Liver (tissue), 9 donors: ENCODE measurements around the gene LRRC47. TPM values are rescaled to one million over a fixed set of nuclear protein-coding genes. Genes with fewer than 3 reads are reported as not detected.
A peak's percentile ranks its signal among the peaks of the same experiment; 100 is the strongest.

ENCODE experiments used
- DNase-seq: peaks from one replicate; pipeline ENCODE4 v3.0.0-alpha.2; 2017; ENCODE audit warnings: low spot score
- H3K27ac ChIP-seq, 2 donors: one replicate each; pipeline ENCODE4 v1.7.0; 2013; ENCODE audit warnings: inconsistent platforms in 2 of 2, low read length in 2 of 2, control low read depth in 1 of 2, low read depth in 1 of 2, mild to moderate bottlenecking in 1 of 2
- H3K27me3 ChIP-seq, 4 donors: one replicate each; pipeline versions ENCODE4 v1.6.1 to v1.7.0; 2013; ENCODE audit warnings: low read length in 3 of 4, inconsistent platforms in 1 of 4, mild to moderate bottlenecking in 1 of 4, moderate library complexity in 1 of 4; ENCODE audit not compliant: control insufficient read depth in 4 of 4, insufficient read depth in 4 of 4
- H3K36me3 ChIP-seq, 4 donors: one replicate each; pipeline versions ENCODE4 v1.6.1 to v1.7.0; 2013; ENCODE audit warnings: low read length in 3 of 4, mild to moderate bottlenecking in 3 of 4, low read depth in 1 of 4, moderate library complexity in 1 of 4; ENCODE audit not compliant: control insufficient read depth in 4 of 4, insufficient read depth in 3 of 4
- H3K4me1 ChIP-seq, 4 donors: one replicate each; pipeline versions ENCODE4 v1.6.1 to v1.7.0; 2013; ENCODE audit warnings: low read length in 3 of 4, mild to moderate bottlenecking in 3 of 4, moderate library complexity in 1 of 4; ENCODE audit not compliant: control insufficient read depth in 4 of 4, insufficient read depth in 4 of 4
- H3K4me3 ChIP-seq, 3 donors: one replicate each; pipeline versions ENCODE4 v1.6.1 to v1.7.0; 2013; ENCODE audit warnings: low read length in 3 of 3, control low read depth in 1 of 3, low read depth in 1 of 3, mild to moderate bottlenecking in 1 of 3
- H3K9ac ChIP-seq, 2 donors: one replicate each; pipeline ENCODE4 v1.7.0; 2013; ENCODE audit warnings: low read length in 2 of 2, mild to moderate bottlenecking in 2 of 2, moderate library complexity in 2 of 2, control low read depth in 1 of 2, low read depth in 1 of 2
- H3K9me3 ChIP-seq, 4 donors: one replicate each; pipeline versions ENCODE4 v1.6.1 to v1.7.0; 2013; ENCODE audit warnings: low read length in 3 of 4; ENCODE audit not compliant: control insufficient read depth in 4 of 4
- EGR1 ChIP-seq, 2 donors: IDR thresholded peaks; 2 replicates each; pipeline ENCODE4 v1.6.1; 2016 to 2018; ENCODE audit warnings: antibody characterized with exemption in 2 of 2, low read depth in 2 of 2
- FOXA1 ChIP-seq: IDR thresholded peaks from 2 replicates; pipeline ENCODE4 v1.6.1; 2016; ENCODE audit warnings: antibody characterized with exemption
- FOXA2 ChIP-seq: IDR thresholded peaks from 2 replicates; pipeline ENCODE4 v1.6.1; 2016; ENCODE audit warnings: antibody characterized with exemption
- GABPA ChIP-seq, 2 donors: IDR thresholded peaks in 1 of 2; conservative IDR thresholded peaks in 1 of 2; 2 replicates each; pipeline ENCODE4 v1.6.1; 2016; ENCODE audit warnings: antibody characterized with exemption in 2 of 2, mild to moderate bottlenecking in 1 of 2, moderate library complexity in 1 of 2
- HNF4A ChIP-seq, 2 donors: conservative IDR thresholded peaks; 2 replicates each; pipeline ENCODE4 v1.6.1; 2016; ENCODE audit warnings: antibody characterized with exemption in 2 of 2, mild to moderate bottlenecking in 2 of 2
- HNF4G ChIP-seq: IDR thresholded peaks from 2 replicates; pipeline ENCODE4 v1.6.1; 2016; ENCODE audit warnings: antibody characterized with exemption
- JUND ChIP-seq, 2 donors: IDR thresholded peaks; 2 replicates each; pipeline ENCODE4 v1.6.1; 2016; ENCODE audit warnings: antibody characterized with exemption in 2 of 2
- NR2F2 ChIP-seq: IDR thresholded peaks from 2 replicates; pipeline ENCODE4 v1.6.1; 2016; ENCODE audit warnings: antibody characterized with exemption
- RAD21 ChIP-seq, 2 donors: IDR thresholded peaks; 2 replicates each; pipeline ENCODE4 v1.6.1; 2016; ENCODE audit warnings: antibody characterized with exemption in 2 of 2, mild to moderate bottlenecking in 2 of 2
- RXRA ChIP-seq, 2 donors: IDR thresholded peaks; 2 replicates each; pipeline ENCODE4 v1.6.1; 2017 to 2018; ENCODE audit warnings: antibody characterized with exemption in 2 of 2, mild to moderate bottlenecking in 1 of 2
- TAF1 ChIP-seq: conservative IDR thresholded peaks from 2 replicates; pipeline ENCODE4 v1.6.1; 2016; ENCODE audit warnings: antibody characterized with exemption, mild to moderate bottlenecking
- YY1 ChIP-seq: IDR thresholded peaks from 2 replicates; pipeline ENCODE4 v1.6.1; 2016; ENCODE audit warnings: antibody characterized with exemption, mild to moderate bottlenecking
- WGBS: extraction: QIAGEN DNeasy Blood & Tissue Kit; methylation state at CpG from one replicate; pipeline ENCODE4 v1.1.7; 2013; 5-methylcytosine and 5-hydroxymethylcytosine counted together
- polyA plus RNA-seq, 2 donors: library from polyadenylated mRNA; stranded (reverse) in 1 of 2; unstranded in 1 of 2; fragments of 200-250 nt in 1 of 2; fragments of >200 nt in 1 of 2; fragmentation: Nextera tagmentation in 1 of 2; extraction: Ambion mirVana in 1 of 2; gene quantifications; one replicate each; pipeline versions ENCODE4 v1.2.1 to v1.2.3, GENCODE V29; 2013 to 2015
- total RNA-seq, 2 donors: library from RNA; depleted of rRNA; stranded (reverse); fragments of >200 nt; gene quantifications; one replicate each; pipeline ENCODE4 v1.2.3, GENCODE V29; 2014
- TF ChIP-seq, protein P1 (sequence below): IDR thresholded peaks from 2 replicates; pipeline ENCODE4 v1.6.1; 2016; ENCODE audit warnings: antibody characterized with exemption
- TF ChIP-seq, protein P2 (sequence below): IDR thresholded peaks from 2 replicates; pipeline ENCODE4 v1.6.1; 2016; ENCODE audit warnings: antibody characterized with exemption
- TF ChIP-seq, protein P3 (sequence below): fragments of 150-350 bp; IDR thresholded peaks from 2 replicates; pipeline ENCODE4 v1.5.1; 2017; ENCODE audit warnings: improper control_type of control experiment, low read depth, low read length; ENCODE audit not compliant: missing input control
- TF ChIP-seq, protein P4 (sequence below): IDR thresholded peaks from 2 replicates; pipeline ENCODE4 v1.6.1; 2016; ENCODE audit warnings: antibody characterized with exemption
- TF ChIP-seq, protein P5 (sequence below): IDR thresholded peaks from 2 replicates; pipeline ENCODE4 v1.6.1; 2016; ENCODE audit warnings: antibody characterized with exemption, mild to moderate bottlenecking
- donor health status: healthy.
- donor health status: healthy.
- donor health status: healthy.
- donor health status: healthy.
- donor health status: healthy.

The LRRC47 gene
- total and polyA plus RNA-seq, 4 donors = 8.7 to 23.8 (median 15.4) TPM

DNA sequence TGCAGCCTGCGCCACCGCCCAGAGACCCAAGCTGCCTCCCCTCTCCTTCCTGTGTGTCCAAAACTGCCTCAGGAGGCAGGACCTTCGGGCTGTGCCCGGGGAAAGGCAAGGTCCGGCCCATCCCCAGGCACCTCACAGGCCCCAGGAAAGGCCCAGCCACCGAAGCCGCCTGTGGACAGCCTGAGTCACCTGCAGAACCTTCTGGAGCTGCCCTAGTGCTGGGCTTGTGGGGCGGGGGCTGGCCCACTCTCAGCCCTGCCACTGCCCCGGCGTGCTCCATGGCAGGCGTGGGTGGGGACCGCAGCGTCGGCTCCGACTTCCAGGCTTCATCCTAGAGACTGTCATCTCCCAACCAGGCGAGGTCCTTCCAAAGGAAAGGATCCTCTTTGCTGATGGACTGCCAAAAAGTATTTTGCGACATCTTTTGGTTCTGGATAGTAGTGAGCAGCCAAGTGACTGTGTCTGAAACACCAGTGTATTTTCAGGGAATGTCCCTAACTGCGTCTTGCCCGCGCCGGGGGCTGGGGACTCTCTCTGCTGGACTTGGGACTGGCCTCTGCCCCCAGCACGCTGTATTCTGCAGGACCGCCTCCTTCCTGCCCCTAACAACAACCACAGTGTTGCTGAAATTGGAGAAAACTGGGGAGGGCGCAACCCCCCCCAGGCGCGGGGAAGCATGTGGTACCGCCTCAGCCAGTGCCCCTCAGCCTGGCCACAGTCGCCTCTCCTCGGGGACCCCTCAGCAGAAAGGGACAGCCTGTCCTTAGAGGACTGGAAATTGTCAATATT lies 63.0 kb downstream of the LRRC47 start:
- WGBS = 60% methylated on average over 29 of the region's 29 CpGs
- no peak for DNase-seq
- peaks cover 1 to 22% (median 7%) of the 10 kb centered on the region in 4 donors for H3K36me3 ChIP-seq
- H3K9me3 ChIP-seq = no peaks in the 10 kb centered on the region
- H3K4me3 ChIP-seq = no peak overlapping the region
- no peaks in the 10 kb centered on the region for H3K27me3 ChIP-seq
- peaks cover 1 to 14% (median 10%) of the 10 kb centered on the region in 4 donors for H3K4me1 ChIP-seq
- H3K27ac ChIP-seq = no peak overlapping the region
- H3K9ac ChIP-seq = no peak overlapping the region
- TF ChIP-seq YY1 = no peak
- peak; percentile 48 to 62 for TF ChIP-seq HNF4A (conservative IDR thresholded peaks at IDR 0.05)

DNA sequence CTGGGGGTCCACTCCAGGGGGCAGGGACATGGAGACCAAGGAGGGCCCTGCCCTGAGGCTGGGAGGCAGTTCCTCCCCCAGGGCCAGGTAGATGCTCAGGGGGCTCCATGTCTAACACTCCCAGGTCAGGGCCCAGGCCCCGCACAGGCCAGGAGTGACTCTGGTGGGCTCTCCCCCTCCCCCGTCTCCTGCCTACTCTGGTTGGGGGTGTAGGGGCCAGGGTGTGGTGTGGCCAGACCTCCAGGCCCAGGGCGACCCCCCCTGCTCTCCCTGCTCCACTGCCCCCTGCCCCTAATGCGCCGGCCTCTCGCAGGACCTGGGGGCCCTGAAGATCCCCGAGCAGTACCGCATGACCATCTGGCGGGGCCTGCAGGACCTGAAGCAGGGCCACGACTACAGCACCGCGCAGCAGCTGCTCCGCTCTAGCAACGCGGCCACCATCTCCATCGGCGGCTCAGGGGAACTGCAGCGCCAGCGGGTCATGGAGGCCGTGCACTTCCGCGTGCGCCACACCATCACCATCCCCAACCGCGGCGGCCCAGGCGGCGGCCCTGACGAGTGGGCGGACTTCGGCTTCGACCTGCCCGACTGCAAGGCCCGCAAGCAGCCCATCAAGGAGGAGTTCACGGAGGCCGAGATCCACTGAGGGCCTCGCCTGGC lies 63.7 kb downstream of the LRRC47 start:
- no peak overlapping the region for H3K27ac ChIP-seq
- peaks cover 1 to 14% (median 10%) of the 10 kb centered on the region in 4 donors for H3K4me1 ChIP-seq
- no peak overlapping the region for H3K9ac ChIP-seq
- no peak for TF ChIP-seq FOXA1
- no peak for TF ChIP-seq TAF1
- TF ChIP-seq HNF4A (conservative IDR thresholded peaks at IDR 0.05) = no peak
- no peak for TF ChIP-seq YY1
- TF ChIP-seq, protein P1, sequence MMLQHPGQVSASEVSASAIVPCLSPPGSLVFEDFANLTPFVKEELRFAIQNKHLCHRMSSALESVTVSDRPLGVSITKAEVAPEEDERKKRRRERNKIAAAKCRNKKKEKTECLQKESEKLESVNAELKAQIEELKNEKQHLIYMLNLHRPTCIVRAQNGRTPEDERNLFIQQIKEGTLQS = no peak
- no peak for TF ChIP-seq FOXA2
- TF ChIP-seq, protein P2, sequence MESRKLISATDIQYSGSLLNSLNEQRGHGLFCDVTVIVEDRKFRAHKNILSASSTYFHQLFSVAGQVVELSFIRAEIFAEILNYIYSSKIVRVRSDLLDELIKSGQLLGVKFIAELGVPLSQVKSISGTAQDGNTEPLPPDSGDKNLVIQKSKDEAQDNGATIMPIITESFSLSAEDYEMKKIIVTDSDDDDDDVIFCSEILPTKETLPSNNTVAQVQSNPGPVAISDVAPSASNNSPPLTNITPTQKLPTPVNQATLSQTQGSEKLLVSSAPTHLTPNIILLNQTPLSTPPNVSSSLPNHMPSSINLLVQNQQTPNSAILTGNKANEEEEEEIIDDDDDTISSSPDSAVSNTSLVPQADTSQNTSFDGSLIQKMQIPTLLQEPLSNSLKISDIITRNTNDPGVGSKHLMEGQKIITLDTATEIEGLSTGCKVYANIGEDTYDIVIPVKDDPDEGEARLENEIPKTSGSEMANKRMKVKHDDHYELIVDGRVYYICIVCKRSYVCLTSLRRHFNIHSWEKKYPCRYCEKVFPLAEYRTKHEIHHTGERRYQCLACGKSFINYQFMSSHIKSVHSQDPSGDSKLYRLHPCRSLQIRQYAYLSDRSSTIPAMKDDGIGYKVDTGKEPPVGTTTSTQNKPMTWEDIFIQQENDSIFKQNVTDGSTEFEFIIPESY = no peak
- TF ChIP-seq EGR1 (IDR thresholded peaks at IDR 0.05; ENCODE audit: low read depth in 2 of 2) = no peak
- no peak for TF ChIP-seq NR2F2
- TF ChIP-seq, protein P3, sequence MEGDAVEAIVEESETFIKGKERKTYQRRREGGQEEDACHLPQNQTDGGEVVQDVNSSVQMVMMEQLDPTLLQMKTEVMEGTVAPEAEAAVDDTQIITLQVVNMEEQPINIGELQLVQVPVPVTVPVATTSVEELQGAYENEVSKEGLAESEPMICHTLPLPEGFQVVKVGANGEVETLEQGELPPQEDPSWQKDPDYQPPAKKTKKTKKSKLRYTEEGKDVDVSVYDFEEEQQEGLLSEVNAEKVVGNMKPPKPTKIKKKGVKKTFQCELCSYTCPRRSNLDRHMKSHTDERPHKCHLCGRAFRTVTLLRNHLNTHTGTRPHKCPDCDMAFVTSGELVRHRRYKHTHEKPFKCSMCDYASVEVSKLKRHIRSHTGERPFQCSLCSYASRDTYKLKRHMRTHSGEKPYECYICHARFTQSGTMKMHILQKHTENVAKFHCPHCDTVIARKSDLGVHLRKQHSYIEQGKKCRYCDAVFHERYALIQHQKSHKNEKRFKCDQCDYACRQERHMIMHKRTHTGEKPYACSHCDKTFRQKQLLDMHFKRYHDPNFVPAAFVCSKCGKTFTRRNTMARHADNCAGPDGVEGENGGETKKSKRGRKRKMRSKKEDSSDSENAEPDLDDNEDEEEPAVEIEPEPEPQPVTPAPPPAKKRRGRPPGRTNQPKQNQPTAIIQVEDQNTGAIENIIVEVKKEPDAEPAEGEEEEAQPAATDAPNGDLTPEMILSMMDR = no peak
- TF ChIP-seq RAD21 (IDR thresholded peaks at IDR 0.05) = no peak
- TF ChIP-seq HNF4G = no peak
- no peak for TF ChIP-seq GABPA (IDR thresholded peaks at IDR 0.05 in 1 of 2, conservative IDR thresholded peaks at IDR 0.05 in 1 of 2)
- TF ChIP-seq JUND (IDR thresholded peaks at IDR 0.05) = no peak
- TF ChIP-seq, protein P4, sequence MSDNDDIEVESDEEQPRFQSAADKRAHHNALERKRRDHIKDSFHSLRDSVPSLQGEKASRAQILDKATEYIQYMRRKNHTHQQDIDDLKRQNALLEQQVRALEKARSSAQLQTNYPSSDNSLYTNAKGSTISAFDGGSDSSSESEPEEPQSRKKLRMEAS = no peak
- TF ChIP-seq, protein P5, sequence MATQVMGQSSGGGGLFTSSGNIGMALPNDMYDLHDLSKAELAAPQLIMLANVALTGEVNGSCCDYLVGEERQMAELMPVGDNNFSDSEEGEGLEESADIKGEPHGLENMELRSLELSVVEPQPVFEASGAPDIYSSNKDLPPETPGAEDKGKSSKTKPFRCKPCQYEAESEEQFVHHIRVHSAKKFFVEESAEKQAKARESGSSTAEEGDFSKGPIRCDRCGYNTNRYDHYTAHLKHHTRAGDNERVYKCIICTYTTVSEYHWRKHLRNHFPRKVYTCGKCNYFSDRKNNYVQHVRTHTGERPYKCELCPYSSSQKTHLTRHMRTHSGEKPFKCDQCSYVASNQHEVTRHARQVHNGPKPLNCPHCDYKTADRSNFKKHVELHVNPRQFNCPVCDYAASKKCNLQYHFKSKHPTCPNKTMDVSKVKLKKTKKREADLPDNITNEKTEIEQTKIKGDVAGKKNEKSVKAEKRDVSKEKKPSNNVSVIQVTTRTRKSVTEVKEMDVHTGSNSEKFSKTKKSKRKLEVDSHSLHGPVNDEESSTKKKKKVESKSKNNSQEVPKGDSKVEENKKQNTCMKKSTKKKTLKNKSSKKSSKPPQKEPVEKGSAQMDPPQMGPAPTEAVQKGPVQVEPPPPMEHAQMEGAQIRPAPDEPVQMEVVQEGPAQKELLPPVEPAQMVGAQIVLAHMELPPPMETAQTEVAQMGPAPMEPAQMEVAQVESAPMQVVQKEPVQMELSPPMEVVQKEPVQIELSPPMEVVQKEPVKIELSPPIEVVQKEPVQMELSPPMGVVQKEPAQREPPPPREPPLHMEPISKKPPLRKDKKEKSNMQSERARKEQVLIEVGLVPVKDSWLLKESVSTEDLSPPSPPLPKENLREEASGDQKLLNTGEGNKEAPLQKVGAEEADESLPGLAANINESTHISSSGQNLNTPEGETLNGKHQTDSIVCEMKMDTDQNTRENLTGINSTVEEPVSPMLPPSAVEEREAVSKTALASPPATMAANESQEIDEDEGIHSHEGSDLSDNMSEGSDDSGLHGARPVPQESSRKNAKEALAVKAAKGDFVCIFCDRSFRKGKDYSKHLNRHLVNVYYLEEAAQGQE = no peak
- no peak for TF ChIP-seq RXRA (IDR thresholded peaks at IDR 0.05)
- 62% methylated on average over 37 of the region's 37 CpGs for WGBS
- H3K27me3 ChIP-seq = no peaks in the 10 kb centered on the region
- no peak overlapping the region for H3K4me3 ChIP-seq
- no peak for DNase-seq
- peaks cover 0 to 16% (median 5%) of the 10 kb centered on the region in 4 donors for H3K36me3 ChIP-seq
- no peaks in the 10 kb centered on the region for H3K9me3 ChIP-seq
